Fibroblast of skin of right biceps (primary cell): ENCODE measurements around the gene GFOD1.
A peak's percentile ranks its signal among the peaks of the same experiment; 100 is the strongest.
"Not testable (repeated sequence)": the region's sequence is repeated elsewhere in the genome, so short reads cannot be mapped to it uniquely, and the experiment has no call there.

ENCODE experiments used
- DNase-seq: peaks from one replicate; pipeline ENCODE4 v3.0.0-alpha.2; 2013

The GFOD1 gene

GRCh38 chr6:13400772-13401171 is 86.6 kb downstream of the GFOD1 start:
- no peak for DNase-seq

DNA sequence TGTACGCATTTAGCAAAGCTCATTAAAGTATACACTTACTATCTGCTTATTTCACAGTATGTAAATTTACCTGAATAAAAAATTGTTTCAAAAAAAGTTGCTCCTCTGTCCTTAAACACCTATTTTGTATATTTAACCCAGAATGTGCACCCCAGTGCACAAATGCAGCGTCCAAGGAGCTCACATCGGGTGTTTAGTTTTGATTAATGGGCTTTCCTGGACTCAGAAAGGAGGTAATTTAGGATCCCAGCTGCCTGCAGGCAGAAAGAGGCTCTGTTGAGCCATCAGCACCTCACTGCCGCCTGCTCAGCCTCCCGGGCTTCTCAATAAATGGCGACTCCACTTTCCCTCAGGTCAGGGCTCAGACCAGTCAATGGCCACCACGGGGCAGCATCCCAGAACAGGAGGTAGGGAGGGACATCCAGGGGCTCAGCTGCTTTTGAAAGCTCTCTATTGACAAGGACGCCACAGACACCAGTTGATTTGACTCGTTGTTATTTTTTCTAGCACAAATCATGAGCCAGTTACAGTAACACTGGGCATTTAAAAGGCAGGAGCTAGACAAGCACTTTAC is 88.9 kb downstream of the GFOD1 start:
- no peak for DNase-seq

GRCh38 chr6:13398069-13398381 is 89.4 kb downstream of the GFOD1 start:
- DNase-seq = no peak

- DNase-seq = no peak
Measured at GRCh38 chr6:13397359-13398068, 89.9 kb downstream of the GFOD1 start.

DNA sequence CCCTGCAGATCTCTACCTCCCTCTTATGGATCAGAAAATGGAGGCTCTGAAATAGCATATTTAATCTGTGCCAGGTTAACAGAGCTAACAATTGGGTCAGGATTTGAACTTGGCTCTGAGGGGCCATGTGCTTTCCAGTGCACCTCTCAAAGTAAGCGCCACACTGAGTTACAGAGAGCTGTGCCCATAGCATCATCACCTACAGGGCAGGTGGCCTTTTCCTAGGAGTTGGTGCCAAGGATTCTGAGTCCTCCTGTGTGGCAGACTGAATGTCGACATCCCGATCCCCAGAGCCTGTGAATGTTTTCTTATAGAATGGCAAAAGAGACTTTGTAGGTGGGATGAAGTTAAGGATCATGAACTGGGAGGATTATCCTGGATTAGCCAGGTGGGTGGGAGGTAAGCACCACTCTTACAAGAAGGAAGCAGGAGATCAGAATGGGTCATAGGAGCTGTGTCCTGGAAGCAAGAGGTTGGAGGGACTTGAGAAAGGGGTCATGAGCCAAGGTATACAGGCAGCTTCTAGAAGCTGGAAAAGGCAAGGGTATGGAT is 91.1 kb downstream of the GFOD1 start:
- no peak for DNase-seq

DNA sequence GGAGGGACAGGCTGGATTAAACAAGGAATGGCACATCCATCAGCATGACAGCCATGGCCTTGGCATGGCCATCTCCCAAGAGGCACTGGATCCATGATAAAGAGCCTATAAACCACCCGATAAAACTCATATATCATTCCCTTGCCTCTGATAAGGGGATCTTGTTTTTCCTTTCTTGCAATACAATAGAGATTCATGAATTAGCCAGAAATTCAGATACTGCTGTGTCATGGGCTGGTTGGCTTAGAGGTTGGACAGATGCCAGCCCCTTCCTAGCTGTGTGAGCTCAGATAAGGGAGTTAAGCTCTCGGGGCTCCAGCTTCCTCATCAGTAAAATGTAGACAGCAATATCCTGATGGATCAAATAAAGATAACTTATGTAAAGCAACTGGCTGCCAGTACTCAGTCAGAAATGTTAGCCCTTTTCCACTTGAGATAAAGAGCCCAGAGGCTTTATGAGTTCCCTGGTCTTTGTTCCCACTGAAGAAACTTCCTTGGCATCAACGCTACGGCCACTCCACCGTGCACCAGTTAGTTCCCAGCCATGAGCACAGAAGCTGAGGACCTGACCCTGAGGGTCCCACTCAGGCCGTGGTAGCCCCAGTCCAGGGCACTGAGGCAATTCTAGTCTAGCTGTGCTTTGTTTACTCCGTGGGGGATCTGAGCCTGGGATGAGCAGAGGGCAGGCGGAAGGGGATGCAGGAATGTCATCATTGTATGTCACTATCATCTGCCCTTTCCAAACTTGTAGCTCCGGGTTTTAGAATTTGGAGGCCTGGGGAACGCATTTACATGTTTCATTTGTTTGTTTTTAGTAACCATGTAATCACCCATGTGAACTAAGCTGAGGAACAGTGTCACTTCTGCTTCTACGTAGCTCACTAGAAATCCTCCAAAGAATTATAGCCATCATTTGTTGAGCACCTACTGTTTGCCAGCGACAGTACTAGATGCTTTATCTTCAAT is 91.8 kb downstream of the GFOD1 start:
- peak; percentile 84 for DNase-seq

DNA sequence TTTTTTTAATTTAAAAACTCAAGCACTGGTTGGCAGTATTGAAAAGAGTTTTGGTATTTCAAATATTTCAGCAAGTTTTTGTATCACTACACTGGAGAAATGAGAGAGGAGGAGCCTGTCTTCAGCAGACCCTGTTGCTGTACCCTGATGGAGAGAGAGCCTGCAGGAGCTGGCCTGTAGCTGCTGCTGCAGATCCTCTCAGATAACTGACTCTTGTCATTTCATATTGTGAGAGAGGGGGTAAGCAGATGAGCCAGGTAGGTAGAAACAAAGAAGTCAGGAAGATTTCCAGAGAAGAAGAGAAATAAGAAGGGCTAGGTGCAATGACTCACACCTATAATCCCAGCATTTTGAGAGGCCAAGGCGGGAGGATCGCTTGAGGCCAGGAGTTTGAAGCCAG is 94.9 kb downstream of the GFOD1 start:
- DNase-seq = no peak

DNA sequence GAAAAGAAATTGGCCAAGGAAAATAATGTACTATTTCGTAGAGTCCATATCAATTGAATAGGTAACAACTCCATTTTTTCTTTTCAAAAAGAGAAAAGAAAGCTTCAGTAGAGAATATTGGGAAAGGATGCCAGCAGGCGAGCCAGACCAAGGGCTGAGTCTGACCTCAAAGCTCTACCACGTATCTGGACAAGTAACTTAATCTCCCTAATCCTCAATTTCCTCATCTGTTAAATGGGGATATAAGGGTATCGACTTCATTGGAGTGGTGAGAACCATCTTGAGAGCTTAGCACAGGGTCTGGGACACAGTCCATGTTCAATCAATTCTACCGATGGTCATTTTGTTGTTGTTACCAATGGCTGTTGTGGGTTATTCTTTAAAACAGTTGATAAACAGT is 95.9 kb downstream of the GFOD1 start:
- DNase-seq = no peak

- DNase-seq = no peak
Measured at GRCh38 chr6:13390658-13391057, 96.7 kb downstream of the GFOD1 start.

DNA sequence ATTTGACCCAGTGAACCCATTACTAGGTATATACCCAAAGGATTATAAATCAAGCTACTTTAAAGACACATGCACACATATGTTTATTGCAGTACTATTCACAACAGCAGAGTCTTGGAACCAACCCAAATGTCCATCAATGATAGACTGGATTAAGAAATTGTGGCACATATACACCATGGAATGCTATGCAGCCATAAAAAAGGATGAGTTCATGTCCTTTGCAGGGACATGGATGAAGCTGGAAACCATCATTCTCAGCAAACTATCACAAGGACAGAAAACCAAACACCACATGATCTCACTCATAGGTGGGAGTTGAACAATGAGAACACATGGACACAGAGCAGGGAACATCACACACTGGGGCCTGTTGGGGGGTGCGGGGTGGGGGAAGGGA is 98.2 kb downstream of the GFOD1 start:
- DNase-seq = not testable (repeated sequence)

DNA sequence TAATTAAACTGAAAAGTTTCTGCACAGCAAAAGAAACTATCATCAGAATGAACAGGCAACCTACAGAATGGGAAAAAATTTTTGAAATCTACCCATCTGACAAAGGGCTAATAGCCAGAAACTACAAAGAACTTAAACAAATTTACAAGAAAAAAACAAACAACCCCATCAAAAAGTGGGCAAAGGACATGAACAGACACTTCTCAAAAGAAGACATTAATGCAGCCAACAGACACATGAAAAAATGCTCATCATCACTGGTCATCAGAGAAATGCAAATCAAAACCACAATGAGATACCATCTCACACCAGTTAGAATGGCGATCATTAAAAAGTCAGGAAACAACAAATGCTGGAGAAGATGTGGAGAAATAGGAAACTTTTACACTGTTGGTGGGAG is 98.6 kb downstream of the GFOD1 start:
- DNase-seq = not testable (repeated sequence)

DNA sequence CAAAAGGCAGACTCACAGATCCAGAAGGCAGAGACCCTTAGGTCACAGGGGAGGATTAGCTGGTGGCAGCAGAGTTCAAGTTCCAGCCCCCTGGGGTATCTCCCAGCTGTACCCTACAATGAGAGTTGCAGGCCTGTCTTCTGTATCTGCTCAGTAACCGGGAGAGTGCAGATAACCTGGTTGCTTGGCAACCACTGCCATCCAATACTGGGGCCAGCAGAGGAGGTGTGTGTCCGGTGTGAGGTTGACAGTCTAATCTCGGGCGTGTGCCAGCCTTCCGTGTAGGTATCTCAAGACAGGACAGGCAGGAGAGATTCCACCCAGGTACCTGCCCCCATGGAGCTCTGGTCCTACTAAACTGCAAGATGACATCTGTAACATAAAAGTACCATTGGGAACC is 102.4 kb downstream of the GFOD1 start:
- no peak for DNase-seq

DNA sequence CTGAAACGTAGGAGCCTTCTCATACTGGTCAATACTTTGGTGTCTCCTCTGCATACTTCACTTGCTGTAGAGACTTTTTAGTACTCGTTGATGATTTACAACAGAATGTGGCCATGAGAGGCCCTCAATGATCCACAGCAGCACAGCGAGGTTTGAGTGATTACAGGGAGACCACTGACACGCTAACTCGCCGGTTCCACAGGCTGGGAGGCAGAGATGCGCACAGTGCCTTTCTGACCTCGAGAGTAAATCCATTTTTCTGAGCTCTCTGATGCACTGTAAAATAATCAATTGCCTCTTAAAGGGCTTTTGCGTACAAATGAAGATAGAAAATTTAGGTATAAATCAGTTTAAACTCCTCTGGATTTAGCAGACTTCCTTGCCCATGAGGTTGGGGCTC is 102.9 kb downstream of the GFOD1 start:
- DNase-seq = no peak

- DNase-seq = no peak
Measured at GRCh38 chr6:13383328-13384163, 103.9 kb downstream of the GFOD1 start.

- DNase-seq = no peak
Measured at GRCh38 chr6:13380761-13381160, 106.6 kb downstream of the GFOD1 start.

GRCh38 chr6:13378669-13379590 is 108.5 kb downstream of the GFOD1 start:
- no peak for DNase-seq

DNA sequence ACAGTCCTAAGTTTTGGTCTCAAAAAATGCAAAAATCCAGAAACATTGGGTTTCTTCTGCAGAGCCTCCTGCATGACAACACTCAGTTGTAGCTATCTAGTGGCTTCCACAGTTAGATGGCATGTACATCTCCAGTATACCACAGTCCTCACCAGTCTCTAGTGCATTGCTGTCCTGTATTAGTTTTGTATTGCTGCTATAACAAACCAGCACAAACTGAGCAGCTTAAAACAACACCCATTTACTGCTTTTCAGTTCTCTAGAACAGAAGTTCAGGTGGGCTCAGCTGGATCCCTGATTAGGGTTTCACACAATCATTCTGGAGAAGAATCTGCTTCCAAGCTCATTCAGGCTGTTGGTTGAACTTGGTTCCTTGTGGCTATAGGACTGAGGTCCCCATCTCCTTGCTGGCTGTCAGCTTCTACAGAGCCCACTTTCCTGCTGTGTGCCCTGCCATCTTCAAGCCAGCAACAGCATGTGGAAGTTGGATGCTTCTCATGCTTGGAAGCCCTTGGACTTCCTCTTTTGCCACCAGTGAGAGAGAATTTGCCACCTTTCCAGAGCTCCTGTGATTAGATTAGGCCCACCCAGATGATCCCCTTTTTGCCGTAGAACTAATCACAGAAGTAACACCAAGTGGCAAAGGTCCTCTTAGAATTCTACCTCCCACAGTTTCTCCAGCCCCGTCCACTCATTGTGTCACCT is 110.2 kb downstream of the GFOD1 start:
- no peak for DNase-seq

GRCh38 chr6:13375360-13375878 is 112.0 kb downstream of the GFOD1 start:
- no peak for DNase-seq

DNA sequence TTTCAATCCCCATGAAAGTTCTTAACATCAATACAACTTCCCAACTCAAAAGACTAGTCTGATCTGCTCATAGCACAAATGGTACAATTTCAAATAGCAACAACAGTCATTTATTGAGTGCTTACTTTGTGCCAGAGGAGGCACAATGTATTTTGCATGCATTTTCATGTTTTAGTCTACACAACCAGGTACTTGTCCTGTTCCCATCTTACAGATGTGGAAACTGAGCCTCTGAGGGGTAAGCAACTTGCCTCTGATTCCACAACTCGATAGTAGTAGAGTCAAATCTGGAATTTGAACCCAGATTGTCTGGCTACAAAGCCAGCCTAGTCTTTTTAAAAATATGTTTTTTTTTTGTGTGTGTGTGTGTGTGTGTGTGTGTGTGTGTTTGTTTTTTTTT is 113.5 kb downstream of the GFOD1 start:
- no peak for DNase-seq

- DNase-seq = no peak
Measured at GRCh38 chr6:13373488-13373886, 113.9 kb downstream of the GFOD1 start.
